HCT116 (cell line): ENCODE results near the gene PLCB1.

ENCODE experiments used
- EZH2 ChIP-seq: fragments of 200-600 bp; sonication (generic); IDR thresholded peaks from 2 replicates; pipeline ENCODE4 v1.6.1; 2017; ENCODE audit warnings: antibody characterized with exemption, mixed run types
- POLR2A ChIP-seq: IDR thresholded peaks from 2 replicates; pipeline ENCODE4 v1.7.0; 2011; ENCODE audit warnings: borderline replicate concordance; ENCODE audit not compliant: insufficient read depth, insufficient read length; ENCODE audit errors: extremely low read depth
- TF ChIP-seq, protein P1 (sequence below), 3 experiments: fragments of 200-600 bp in 1 of 3; sonication (generic) in 1 of 3; IDR thresholded peaks in 2 of 3; conservative IDR thresholded peaks in 1 of 3; 2 replicates each; pipeline ENCODE4 v1.5.1; 2012 to 2017; ENCODE audit warnings: low read depth in 2 of 3, low read length in 2 of 3, antibody characterized with exemption in 1 of 3, borderline replicate concordance in 1 of 3, control low read depth in 1 of 3, mild to moderate bottlenecking in 1 of 3, mixed read lengths in 1 of 3, mixed run types in 1 of 3, moderate library complexity in 1 of 3; ENCODE audit not compliant: insufficient read depth in 1 of 3

- TF ChIP-seq, protein P1, sequence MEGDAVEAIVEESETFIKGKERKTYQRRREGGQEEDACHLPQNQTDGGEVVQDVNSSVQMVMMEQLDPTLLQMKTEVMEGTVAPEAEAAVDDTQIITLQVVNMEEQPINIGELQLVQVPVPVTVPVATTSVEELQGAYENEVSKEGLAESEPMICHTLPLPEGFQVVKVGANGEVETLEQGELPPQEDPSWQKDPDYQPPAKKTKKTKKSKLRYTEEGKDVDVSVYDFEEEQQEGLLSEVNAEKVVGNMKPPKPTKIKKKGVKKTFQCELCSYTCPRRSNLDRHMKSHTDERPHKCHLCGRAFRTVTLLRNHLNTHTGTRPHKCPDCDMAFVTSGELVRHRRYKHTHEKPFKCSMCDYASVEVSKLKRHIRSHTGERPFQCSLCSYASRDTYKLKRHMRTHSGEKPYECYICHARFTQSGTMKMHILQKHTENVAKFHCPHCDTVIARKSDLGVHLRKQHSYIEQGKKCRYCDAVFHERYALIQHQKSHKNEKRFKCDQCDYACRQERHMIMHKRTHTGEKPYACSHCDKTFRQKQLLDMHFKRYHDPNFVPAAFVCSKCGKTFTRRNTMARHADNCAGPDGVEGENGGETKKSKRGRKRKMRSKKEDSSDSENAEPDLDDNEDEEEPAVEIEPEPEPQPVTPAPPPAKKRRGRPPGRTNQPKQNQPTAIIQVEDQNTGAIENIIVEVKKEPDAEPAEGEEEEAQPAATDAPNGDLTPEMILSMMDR (IDR thresholded peaks at IDR 0.05 in 2 of 3, conservative IDR thresholded peaks at IDR 0.05 in 1 of 3; ENCODE audit: borderline replicate concordance in 1 of 3, insufficient read depth in 1 of 3, low read depth in 2 of 3, low read length in 2 of 3): no peak
- no peak for TF ChIP-seq EZH2
- TF ChIP-seq POLR2A: no peak
Measured at GRCh38 chr20:8689337-8689736, 557.3 kb downstream of the PLCB1 start.
